ENCODE data around the gene IFNL4.
"Not testable (repeated sequence)": the region's sequence is repeated elsewhere in the genome, so short reads cannot be mapped to it uniquely, and the experiment has no call there.

The IFNL4 gene

GRCh38 chr19:39246951-39247669 is 1.5 kb downstream of the IFNL4 start:
- Mint-ChIP-seq H3K9me3 (no peaks in the 10 kb centered on the region), H3K36me3 (ENCODE audit: low read depth) (no peaks in the 10 kb centered on the region), H3K27me3 (peaks cover 21% of the 10 kb centered on the region), H3K27ac (no peak overlapping the region), H3K4me3 (no peak overlapping the region), H3K4me1 (ENCODE audit: low read depth) (peaks cover 4% of the 10 kb centered on the region)
- DNase-seq = peak; percentile 59

GRCh38 chr19:39245166-39245565 is 3.5 kb downstream of the IFNL4 start:
- not testable (repeated sequence) for H3K9me3 Mint-ChIP-seq; H3K27ac Mint-ChIP-seq; H3K36me3 Mint-ChIP-seq (ENCODE audit: low read depth); H3K4me1 Mint-ChIP-seq (ENCODE audit: low read depth); DNase-seq; H3K4me3 Mint-ChIP-seq
- H3K27me3 Mint-ChIP-seq = peaks cover 21% of the 10 kb centered on the region

DNA sequence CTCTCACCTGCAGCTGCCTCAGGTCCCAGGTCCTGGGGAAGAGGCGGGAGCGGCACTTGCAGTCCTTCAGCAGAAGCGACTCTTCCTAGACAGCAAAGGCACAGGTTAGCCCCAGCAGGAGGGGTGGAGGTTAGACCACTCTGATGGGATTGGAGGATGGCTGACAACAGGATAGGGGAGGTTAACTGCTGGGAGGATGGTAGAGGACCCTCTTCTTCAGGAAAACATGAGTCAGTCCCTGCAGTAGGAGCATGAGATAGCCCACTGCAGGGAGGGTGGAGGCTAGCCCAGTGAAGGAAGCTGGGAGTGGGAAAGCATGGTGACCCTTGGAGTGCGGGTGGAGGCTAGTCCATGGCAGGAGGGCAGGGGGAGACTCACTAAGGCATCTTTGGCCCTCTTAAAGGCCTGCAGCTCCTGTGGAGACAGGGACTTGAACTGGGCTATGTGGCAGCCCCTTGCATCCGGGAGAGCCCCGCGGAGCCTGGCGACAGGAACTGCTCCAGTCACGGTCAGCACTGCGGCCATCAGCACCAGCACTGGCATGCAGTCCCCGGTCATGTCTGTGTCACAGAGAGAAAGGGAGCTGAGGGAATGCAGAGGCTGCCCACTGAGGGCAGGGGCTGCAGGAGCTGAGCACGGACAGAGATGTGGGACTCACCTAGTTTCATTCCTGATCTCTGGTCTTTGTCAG is 4.1 kb downstream of the IFNL4 start, which contains the start of gene IFNL3:
TSS of gene IFNL3 (minus strand) at position 597 of the 691 bp plus-strand sequence. CDS start at position 558, 39 bp downstream.
- not testable (repeated sequence) for H3K36me3 Mint-ChIP-seq (ENCODE audit: low read depth); H3K4me1 Mint-ChIP-seq (ENCODE audit: low read depth); H3K4me3 Mint-ChIP-seq; H3K27ac Mint-ChIP-seq; H3K9me3 Mint-ChIP-seq; DNase-seq
- peaks cover 19% of the 10 kb centered on the region for H3K27me3 Mint-ChIP-seq

DNA sequence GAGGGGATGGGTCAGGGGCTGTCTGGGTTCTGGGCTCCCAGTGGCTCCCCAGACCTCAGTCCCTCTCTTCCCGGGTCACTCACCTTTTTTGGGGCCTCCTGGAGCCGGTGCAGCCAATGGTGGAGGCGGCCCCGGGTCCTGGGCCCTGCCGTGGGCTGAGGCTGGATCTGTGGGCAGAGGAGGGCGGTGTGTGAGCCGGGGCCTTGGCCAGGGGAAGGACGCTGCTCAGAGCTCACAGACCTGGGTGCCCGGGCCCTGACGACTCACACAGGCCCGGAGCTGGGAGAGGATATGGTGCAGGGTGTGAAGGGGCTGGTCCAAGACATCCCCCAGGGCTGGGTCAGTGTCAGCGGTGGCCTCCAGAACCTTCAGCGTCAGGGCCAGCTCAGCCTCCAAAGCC is 4.9 kb downstream of the IFNL4 start:
- H3K27ac Mint-ChIP-seq; H3K36me3 Mint-ChIP-seq (ENCODE audit: low read depth); H3K4me3 Mint-ChIP-seq; DNase-seq; H3K4me1 Mint-ChIP-seq (ENCODE audit: low read depth); H3K9me3 Mint-ChIP-seq: not testable (repeated sequence)
- H3K27me3 Mint-ChIP-seq = peaks cover 13% of the 10 kb centered on the region

GRCh38 chr19:39240421-39240820 is 8.2 kb downstream of the IFNL4 start:
- no peak for DNase-seq
- no peak overlapping the region for H3K27ac Mint-ChIP-seq
- H3K9me3 Mint-ChIP-seq = no peaks in the 10 kb centered on the region
- H3K4me3 Mint-ChIP-seq = no peak overlapping the region
- no peaks in the 10 kb centered on the region for H3K36me3 Mint-ChIP-seq (ENCODE audit: low read depth)
- H3K4me1 Mint-ChIP-seq (ENCODE audit: low read depth) = peaks cover 26% of the 10 kb centered on the region
- no peaks in the 10 kb centered on the region for H3K27me3 Mint-ChIP-seq

DNA sequence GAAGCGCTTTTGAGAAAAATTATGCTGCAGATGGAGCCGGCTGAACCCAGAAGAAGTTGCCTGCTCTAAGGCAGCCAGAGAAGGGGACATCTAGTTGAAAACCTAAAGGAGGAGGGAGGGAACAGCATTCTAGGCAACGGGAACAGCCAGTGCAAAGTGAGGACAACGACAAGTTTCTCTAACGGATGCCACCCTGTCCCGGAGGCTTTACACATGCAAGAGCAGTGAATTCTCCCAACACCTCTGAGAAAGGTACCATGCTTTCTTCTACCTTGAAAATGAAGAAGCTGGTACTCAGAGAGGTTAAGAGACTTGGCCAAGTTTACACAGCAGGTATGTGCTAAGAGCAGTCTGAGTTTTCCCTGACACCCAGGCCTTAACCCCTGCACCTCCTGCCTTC is 9.7 kb downstream of the IFNL4 start:
- Mint-ChIP-seq H3K27ac (peak overlapping the region; percentile 90), H3K4me3 (no peak overlapping the region), H3K27me3 (no peaks in the 10 kb centered on the region), H3K9me3 (no peaks in the 10 kb centered on the region), H3K4me1 (ENCODE audit: low read depth) (peaks cover 26% of the 10 kb centered on the region), H3K36me3 (ENCODE audit: low read depth) (no peaks in the 10 kb centered on the region)
- no peak for DNase-seq

DNA sequence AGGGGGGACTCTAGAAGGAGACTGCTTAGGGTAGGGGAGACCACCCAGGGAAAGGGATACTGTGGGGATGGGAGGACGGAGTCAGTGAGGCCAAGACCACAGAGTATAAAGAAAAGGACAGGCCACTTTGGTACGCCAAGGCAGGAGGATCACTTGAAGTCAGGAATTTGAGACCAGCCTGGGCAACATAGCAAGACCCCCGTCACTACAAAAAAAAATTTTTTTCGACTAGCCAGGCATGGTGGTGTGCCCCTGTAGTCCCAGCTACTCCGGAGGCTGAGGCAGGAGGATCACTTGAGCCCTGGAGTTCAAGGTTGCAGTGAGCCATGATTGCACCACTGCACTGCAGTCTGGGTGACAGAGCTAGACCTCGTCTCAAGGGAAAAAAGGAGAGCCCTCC is 10.4 kb downstream of the IFNL4 start:
- H3K36me3 Mint-ChIP-seq (ENCODE audit: low read depth) = no peaks in the 10 kb centered on the region
- DNase-seq = no peak
- H3K4me1 Mint-ChIP-seq (ENCODE audit: low read depth) = peaks cover 26% of the 10 kb centered on the region
- H3K27ac Mint-ChIP-seq = peak overlapping the region; percentile 90
- H3K27me3 Mint-ChIP-seq = no peaks in the 10 kb centered on the region
- H3K9me3 Mint-ChIP-seq = no peaks in the 10 kb centered on the region
- H3K4me3 Mint-ChIP-seq = peak overlapping the region; percentile 69

DNA sequence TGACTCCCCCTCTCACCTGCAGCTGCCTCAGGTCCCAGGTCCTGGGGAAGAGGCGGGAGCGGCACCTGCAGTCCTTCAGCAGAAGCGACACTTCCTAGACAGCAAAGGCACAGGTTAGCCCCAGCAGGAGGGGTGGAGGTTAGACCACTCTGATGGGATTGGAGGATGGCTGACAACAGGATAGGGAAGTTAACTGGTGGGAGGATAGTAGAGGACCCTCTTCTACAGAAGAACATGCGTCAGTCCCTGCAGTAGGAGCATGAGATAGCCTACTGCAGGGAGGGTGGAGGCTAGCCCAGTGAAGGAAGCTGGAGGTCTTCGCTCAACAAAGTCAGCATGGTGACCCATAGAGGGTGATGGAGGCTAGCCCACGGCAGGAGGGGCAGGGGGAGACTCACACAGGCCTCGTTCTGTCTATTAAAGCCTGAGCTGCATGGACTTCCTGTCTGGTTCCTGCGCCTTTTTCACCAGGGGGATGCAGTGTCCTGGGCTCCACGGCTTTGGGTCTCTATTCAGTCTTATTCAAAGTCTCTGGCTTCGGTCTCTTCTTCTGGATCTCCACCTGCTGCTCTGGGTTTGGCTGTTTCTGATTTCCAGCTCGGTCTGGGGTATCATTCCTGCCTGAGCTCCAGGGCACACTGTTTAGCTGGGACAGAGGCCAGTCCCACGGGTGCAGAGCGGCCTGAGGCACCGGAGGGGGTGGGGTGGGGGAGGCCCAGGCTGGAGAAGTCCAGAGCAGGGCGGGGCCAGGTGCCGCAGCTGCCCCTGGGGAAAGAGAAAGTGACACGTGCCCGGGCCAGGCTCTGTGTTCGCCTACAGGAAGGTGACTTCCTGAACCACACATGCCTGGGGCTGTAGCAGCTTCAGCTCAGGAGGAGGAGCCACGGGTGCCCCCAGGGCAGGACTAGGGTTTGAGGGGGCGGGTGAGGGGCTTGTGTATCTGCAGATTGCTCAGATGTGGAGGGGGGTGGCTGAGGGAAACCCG is 11.2 kb downstream of the IFNL4 start:
- Mint-ChIP-seq H3K4me3 (peak overlapping the region; percentile 69), H3K9me3 (no peaks in the 10 kb centered on the region), H3K27me3 (no peaks in the 10 kb centered on the region), H3K36me3 (ENCODE audit: low read depth) (no peaks in the 10 kb centered on the region), H3K4me1 (ENCODE audit: low read depth) (peaks cover 26% of the 10 kb centered on the region), H3K27ac (peak overlapping the region; percentile 90)
- peak; percentile 72 for DNase-seq

GRCh38 chr19:39236527-39236926 is 12.1 kb downstream of the IFNL4 start:
- Mint-ChIP-seq H3K27ac (peak overlapping the region; percentile 37), H3K27me3 (no peaks in the 10 kb centered on the region), H3K4me3 (peak overlapping the region; percentile 4), H3K9me3 (no peaks in the 10 kb centered on the region), H3K36me3 (ENCODE audit: low read depth) (no peaks in the 10 kb centered on the region), H3K4me1 (ENCODE audit: low read depth) (peaks cover 26% of the 10 kb centered on the region)
- peak; percentile 51 for DNase-seq

- no peak overlapping the region for H3K4me3 Mint-ChIP-seq
- no peak overlapping the region for H3K27ac Mint-ChIP-seq
- no peaks in the 10 kb centered on the region for H3K27me3 Mint-ChIP-seq
- no peak for DNase-seq
- no peaks in the 10 kb centered on the region for H3K36me3 Mint-ChIP-seq (ENCODE audit: low read depth)
- H3K9me3 Mint-ChIP-seq = no peaks in the 10 kb centered on the region
- H3K4me1 Mint-ChIP-seq (ENCODE audit: low read depth) = peaks cover 18% of the 10 kb centered on the region
Measured at GRCh38 chr19:39232708-39233107, 15.9 kb downstream of the IFNL4 start.

- Mint-ChIP-seq H3K36me3 (ENCODE audit: low read depth) (no peaks in the 10 kb centered on the region), H3K27me3 (no peaks in the 10 kb centered on the region)
Measured at GRCh38 chr19:39230096-39230764, 18.4 kb downstream of the IFNL4 start.

GRCh38 chr19:39224910-39225309 is 23.7 kb downstream of the IFNL4 start:
- H3K36me3 Mint-ChIP-seq (ENCODE audit: low read depth) = no peaks in the 10 kb centered on the region
- H3K4me1 Mint-ChIP-seq (ENCODE audit: low read depth) = no peaks in the 10 kb centered on the region
- peaks cover 14% of the 10 kb centered on the region for H3K27me3 Mint-ChIP-seq
- H3K27ac Mint-ChIP-seq = no peak overlapping the region
- H3K9me3 Mint-ChIP-seq = no peaks in the 10 kb centered on the region
- H3K4me3 Mint-ChIP-seq = no peak overlapping the region
- no peak for DNase-seq

More at GRCh38 chr19:39230096-39230764, 18.4 kb downstream of the IFNL4 start:
- Mint-ChIP-seq H3K27ac (no peak overlapping the region), H3K9me3 (no peaks in the 10 kb centered on the region), H3K4me3 (no peak overlapping the region), H3K4me1 (ENCODE audit: low read depth) (no peaks in the 10 kb centered on the region)
- no peak for DNase-seq

DNA sequence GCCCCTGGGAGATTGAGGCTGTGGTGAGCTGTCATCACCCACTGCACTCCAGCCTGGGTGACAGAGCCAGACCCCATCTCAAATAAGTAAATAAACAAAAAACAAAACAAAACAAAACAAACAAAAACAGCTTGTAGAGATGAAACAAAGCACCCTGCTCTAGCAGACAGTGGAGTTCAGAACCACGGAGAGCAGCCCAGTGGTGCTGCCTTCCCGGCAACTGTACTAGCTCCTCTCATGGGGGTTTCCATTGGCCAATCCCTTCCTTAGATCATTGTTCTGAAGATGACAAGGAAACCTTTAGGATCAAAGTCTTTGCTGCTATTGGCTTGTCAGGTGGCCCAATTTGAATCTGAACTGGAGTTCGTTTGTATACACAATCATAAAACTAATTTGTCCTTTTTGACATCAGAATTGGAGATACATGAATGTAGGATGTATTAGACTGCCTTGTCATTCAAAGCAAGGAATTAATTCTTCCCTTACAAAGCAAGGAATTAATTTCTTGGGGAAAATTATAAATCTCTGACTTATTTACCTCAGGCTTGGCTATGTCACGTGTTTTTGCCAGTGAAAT is 24.9 kb downstream of the IFNL4 start:
- H3K27ac Mint-ChIP-seq = no peak overlapping the region
- no peak for DNase-seq
- H3K27me3 Mint-ChIP-seq = peaks cover 18% of the 10 kb centered on the region
- no peaks in the 10 kb centered on the region for H3K4me1 Mint-ChIP-seq (ENCODE audit: low read depth)
- no peaks in the 10 kb centered on the region for H3K9me3 Mint-ChIP-seq
- no peak overlapping the region for H3K4me3 Mint-ChIP-seq
- no peaks in the 10 kb centered on the region for H3K36me3 Mint-ChIP-seq (ENCODE audit: low read depth)

DNA sequence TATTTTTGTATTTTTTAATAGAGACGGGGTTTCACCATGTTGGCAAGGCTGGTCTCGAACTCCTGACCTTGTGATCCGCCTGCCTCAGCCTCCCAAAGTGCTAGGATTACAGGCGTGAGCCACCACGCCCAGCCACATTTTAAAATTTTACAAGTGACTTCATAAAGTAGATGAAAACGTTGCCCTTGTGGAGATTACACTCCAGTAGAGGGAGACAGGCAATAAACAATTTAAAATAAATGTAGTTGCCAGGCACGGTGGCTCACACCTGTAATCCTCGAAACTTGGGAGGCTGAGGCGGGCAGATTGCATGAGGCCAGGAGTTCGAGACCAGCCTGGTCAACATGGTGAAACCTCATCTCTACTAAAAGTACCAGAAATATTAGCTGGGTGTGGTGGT is 29.5 kb downstream of the IFNL4 start:
- not testable (repeated sequence) for H3K4me1 Mint-ChIP-seq (ENCODE audit: low read depth); H3K9me3 Mint-ChIP-seq; H3K36me3 Mint-ChIP-seq (ENCODE audit: low read depth); DNase-seq; H3K4me3 Mint-ChIP-seq; H3K27ac Mint-ChIP-seq
- H3K27me3 Mint-ChIP-seq = peaks cover 30% of the 10 kb centered on the region

Data from activated T-cell treated with anti-CD3 and anti-CD28 coated beads, Interleukin-2, amount 50 U/mL, for 24 hours (primary cell).